SU-DHL-6 (cell line): ENCODE measurements around the gene FBN1.

Experiments
- H2AFZ ChIP-seq: fragments of 200-600 bp; sonication (generic); 2 replicates; pipeline ENCODE4 v1.6.1; 2014; ENCODE audit warnings: low read depth, mild to moderate bottlenecking, moderate library complexity, mixed read lengths, antibody characterized with exemption, low read length; ENCODE audit not compliant: severe bottlenecking
- H3F3A ChIP-seq: fragments of 200-600 bp; shearing (Covaris generic); 2 replicates; pipeline ENCODE4 v1.6.0; 2016; ENCODE audit warnings: antibody characterized with exemption, mild to moderate bottlenecking; ENCODE audit not compliant: insufficient read depth
- H3K27ac ChIP-seq: fragments of 200-600 bp; sonication (generic); 2 replicates; pipeline ENCODE4 v1.5.1; 2016; ENCODE audit warnings: low read depth, mild to moderate bottlenecking, low read length, moderate library complexity, mixed read lengths
- H3K27me3 ChIP-seq: fragments of 200-600 bp; sonication (generic), shearing (Covaris generic); 2 replicates; pipeline ENCODE4 v1.6.0; 2014; ENCODE audit warnings: mild to moderate bottlenecking, low read length
- H3K36me3 ChIP-seq: fragments of 200-600 bp; sonication (generic); 2 replicates; pipeline ENCODE4 v1.6.1; 2014; ENCODE audit warnings: mild to moderate bottlenecking, low read length, mixed read lengths
- H3K4me2 ChIP-seq: fragments of 300-600, 200-600 bp; shearing (Covaris generic), sonication (generic); 2 replicates; pipeline ENCODE4 v1.6.0; 2014; ENCODE audit warnings: low read length, low read depth, mild to moderate bottlenecking; ENCODE audit not compliant: poor library complexity, severe bottlenecking
- H3K4me3 ChIP-seq: fragments of 200-600 bp; sonication (generic); 2 replicates; pipeline ENCODE4 v1.5.1; 2014; ENCODE audit warnings: antibody characterized with exemption, low read length, mild to moderate bottlenecking, mixed read lengths; ENCODE audit not compliant: insufficient read depth, poor library complexity, severe bottlenecking
- H3K79me2 ChIP-seq: fragments of 200-600 bp; sonication (generic); 2 replicates; pipeline ENCODE4 v1.6.1; 2014; ENCODE audit warnings: mild to moderate bottlenecking, low read length, moderate library complexity; ENCODE audit not compliant: insufficient read depth
- H3K9ac ChIP-seq: fragments of 200-600 bp; sonication (generic); 2 replicates; pipeline ENCODE4 v1.7.0; 2014; ENCODE audit warnings: mild to moderate bottlenecking, low read length
- H3K9me2 ChIP-seq: fragments of 200-600 bp; sonication (generic); replicated peaks from 2 replicates; pipeline ENCODE4 v1.6.1; 2014; ENCODE audit warnings: low read length; ENCODE audit not compliant: insufficient read depth
- H3K9me3 ChIP-seq: fragments of 200-600 bp; sonication (generic); 2 replicates; pipeline ENCODE4 v1.6.1; 2014; ENCODE audit warnings: low read length, mixed read lengths; ENCODE audit not compliant: insufficient read depth
- H4K20me1 ChIP-seq: fragments of 200-600 bp; sonication (generic); 2 replicates; pipeline ENCODE4 v1.6.1; 2014; ENCODE audit warnings: low read depth, mild to moderate bottlenecking, antibody characterized with exemption, low read length, moderate library complexity, mixed read lengths
- EZH2phosphoT487 ChIP-seq: fragments of 200-600 bp; sonication (generic), shearing (Covaris generic); conservative IDR thresholded peaks from 2 replicates; pipeline ENCODE4 v1.6.1; 2018; ENCODE audit warnings: mild to moderate bottlenecking, antibody characterized with exemption, low read length, moderate library complexity, mixed read lengths
- TF ChIP-seq, protein P1 (sequence below): fragments of 200-600 bp; sonication (generic); IDR thresholded peaks from one replicate; pipeline ENCODE4 v1.5.1; 2017; ENCODE audit warnings: antibody characterized with exemption, mild to moderate bottlenecking, low read length, moderate library complexity; ENCODE audit not compliant: insufficient read depth, poor library complexity, severe bottlenecking

FBN1 gene

DNA sequence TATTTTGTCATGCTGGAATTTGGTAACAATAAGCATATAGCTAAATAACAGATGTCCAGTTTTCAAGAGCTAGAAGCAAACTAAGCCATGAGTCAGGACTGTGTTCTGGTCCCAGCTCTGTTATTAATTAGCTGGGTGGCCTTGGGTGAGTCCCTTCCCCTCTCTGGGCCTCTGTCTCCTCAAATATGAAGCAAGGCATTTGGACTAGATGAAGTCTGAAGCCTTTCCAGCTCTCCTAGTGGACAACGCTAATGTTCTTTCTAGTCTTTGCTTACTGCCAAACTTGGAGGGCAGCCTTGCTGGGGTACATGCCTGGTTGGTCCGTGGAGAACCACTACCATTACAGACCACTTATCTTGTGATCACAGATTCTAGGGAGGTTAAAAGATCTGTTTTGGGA is 186.6 kb downstream of the FBN1 start:
- H3K9me3 ChIP-seq: no peaks in the 10 kb centered on the region
- no peaks in the 10 kb centered on the region for H3F3A ChIP-seq
- H2AFZ ChIP-seq: no peak overlapping the region
- no peak overlapping the region for H3K27ac ChIP-seq
- H3K36me3 ChIP-seq: no peaks in the 10 kb centered on the region
- no peaks in the 10 kb centered on the region for H4K20me1 ChIP-seq
- H3K4me2 ChIP-seq: no peak overlapping the region
- no peaks in the 10 kb centered on the region for H3K27me3 ChIP-seq
- TF ChIP-seq, protein P1, sequence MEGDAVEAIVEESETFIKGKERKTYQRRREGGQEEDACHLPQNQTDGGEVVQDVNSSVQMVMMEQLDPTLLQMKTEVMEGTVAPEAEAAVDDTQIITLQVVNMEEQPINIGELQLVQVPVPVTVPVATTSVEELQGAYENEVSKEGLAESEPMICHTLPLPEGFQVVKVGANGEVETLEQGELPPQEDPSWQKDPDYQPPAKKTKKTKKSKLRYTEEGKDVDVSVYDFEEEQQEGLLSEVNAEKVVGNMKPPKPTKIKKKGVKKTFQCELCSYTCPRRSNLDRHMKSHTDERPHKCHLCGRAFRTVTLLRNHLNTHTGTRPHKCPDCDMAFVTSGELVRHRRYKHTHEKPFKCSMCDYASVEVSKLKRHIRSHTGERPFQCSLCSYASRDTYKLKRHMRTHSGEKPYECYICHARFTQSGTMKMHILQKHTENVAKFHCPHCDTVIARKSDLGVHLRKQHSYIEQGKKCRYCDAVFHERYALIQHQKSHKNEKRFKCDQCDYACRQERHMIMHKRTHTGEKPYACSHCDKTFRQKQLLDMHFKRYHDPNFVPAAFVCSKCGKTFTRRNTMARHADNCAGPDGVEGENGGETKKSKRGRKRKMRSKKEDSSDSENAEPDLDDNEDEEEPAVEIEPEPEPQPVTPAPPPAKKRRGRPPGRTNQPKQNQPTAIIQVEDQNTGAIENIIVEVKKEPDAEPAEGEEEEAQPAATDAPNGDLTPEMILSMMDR: no peak
- no peak for TF ChIP-seq EZH2phosphoT487
- no peaks in the 10 kb centered on the region for H3K9me2 ChIP-seq
- no peak overlapping the region for H3K4me3 ChIP-seq
- no peak overlapping the region for H3K9ac ChIP-seq
- H3K79me2 ChIP-seq: no peaks in the 10 kb centered on the region

DNA sequence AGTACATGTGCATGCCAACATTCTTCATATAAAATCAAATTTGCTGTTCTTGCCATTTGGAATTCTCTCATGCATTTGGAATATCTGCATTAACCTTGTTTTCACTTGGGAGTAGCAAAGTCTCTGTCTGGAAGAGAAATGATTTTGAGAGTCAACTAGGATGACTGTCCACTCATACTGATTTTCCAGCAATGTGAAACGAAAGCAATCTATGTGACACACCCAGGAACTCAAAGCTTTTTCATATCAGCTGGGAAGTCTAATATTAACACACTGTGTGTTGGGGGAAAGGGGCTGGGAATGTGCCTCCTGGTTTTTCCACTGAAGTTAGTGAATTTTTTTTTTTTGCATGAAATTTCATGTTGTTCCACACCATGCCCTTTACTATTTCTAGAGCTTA is 189.4 kb downstream of the FBN1 start:
- no peak for TF ChIP-seq EZH2phosphoT487
- TF ChIP-seq, protein P1: no peak
- Histone ChIP-seq H3F3A (no peaks in the 10 kb centered on the region), H3K27ac (no peak overlapping the region), H4K20me1 (no peaks in the 10 kb centered on the region), H2AFZ (no peak overlapping the region), H3K9ac (no peak overlapping the region), H3K79me2 (no peaks in the 10 kb centered on the region), H3K9me3 (no peaks in the 10 kb centered on the region), H3K9me2 (no peaks in the 10 kb centered on the region), H3K27me3 (no peaks in the 10 kb centered on the region), H3K36me3 (no peaks in the 10 kb centered on the region), H3K4me3 (no peak overlapping the region), H3K4me2 (no peak overlapping the region)

DNA sequence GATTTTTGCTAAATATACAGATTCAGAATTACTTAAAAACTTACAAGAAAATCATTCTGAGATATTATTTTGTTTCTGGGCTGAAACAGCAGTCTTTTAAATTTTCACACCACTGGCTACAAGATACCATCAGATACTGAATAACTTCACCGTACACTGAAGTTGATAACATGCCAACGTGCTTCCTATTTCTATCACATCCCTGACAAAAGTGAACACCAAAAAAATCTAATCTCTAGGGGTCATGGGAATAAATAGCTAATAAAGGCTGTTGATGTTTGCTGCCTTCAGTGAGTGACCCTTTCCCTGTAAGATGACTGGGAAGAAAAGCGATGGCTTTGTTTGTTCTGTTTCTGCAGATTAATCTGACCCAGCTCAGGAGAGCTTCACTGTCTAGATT is 193.8 kb downstream of the FBN1 start:
- no peak overlapping the region for H2AFZ ChIP-seq
- no peak overlapping the region for H3K27ac ChIP-seq
- no peak overlapping the region for H3K4me3 ChIP-seq
- H3K27me3 ChIP-seq: no peaks in the 10 kb centered on the region
- H3K79me2 ChIP-seq: no peaks in the 10 kb centered on the region
- no peaks in the 10 kb centered on the region for H3K9me2 ChIP-seq
- no peaks in the 10 kb centered on the region for H4K20me1 ChIP-seq
- H3F3A ChIP-seq: no peaks in the 10 kb centered on the region
- TF ChIP-seq, protein P1: no peak
- TF ChIP-seq EZH2phosphoT487: no peak
- H3K4me2 ChIP-seq: no peak overlapping the region
- no peak overlapping the region for H3K9ac ChIP-seq
- H3K36me3 ChIP-seq: no peaks in the 10 kb centered on the region
- no peaks in the 10 kb centered on the region for H3K9me3 ChIP-seq

DNA sequence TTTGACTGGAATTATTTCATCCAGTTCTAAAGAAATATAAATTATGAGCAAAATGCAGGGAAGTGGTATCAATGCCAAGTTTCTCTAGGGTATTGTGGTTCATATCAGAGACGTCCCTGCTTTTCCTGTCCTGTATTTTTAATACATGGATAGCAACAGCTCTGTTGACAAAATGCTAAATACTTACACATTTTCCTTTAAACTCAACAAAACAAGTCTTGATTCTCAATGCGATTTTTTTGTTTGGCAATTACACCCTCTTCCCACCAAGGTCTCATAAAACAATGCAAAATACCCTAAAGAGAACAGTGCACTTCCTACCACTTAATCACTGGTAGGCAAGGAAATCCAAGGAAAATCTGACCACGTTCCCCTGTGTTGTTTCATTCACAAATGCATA is 194.3 kb downstream of the FBN1 start:
- Histone ChIP-seq H3K4me2 (no peak overlapping the region), H3K36me3 (no peaks in the 10 kb centered on the region), H3K4me3 (no peak overlapping the region), H4K20me1 (no peaks in the 10 kb centered on the region), H3K9me3 (no peaks in the 10 kb centered on the region), H3F3A (no peaks in the 10 kb centered on the region), H3K79me2 (no peaks in the 10 kb centered on the region), H3K27ac (no peak overlapping the region), H3K9me2 (no peaks in the 10 kb centered on the region), H3K9ac (no peak overlapping the region), H2AFZ (no peak overlapping the region), H3K27me3 (no peaks in the 10 kb centered on the region)
- TF ChIP-seq, protein P1: no peak
